Osteocyte (in vitro differentiated cells): ENCODE measurements around the gene FGF5. TPM values are rescaled to one million over a fixed set of nuclear protein-coding genes. Genes with fewer than 3 reads are reported as not detected.
"Not testable (repeated sequence)": the region's sequence is repeated elsewhere in the genome, so short reads cannot be mapped to it uniquely, and the experiment has no call there.

ENCODE experiments used
- DNase-seq: peaks from one replicate; pipeline ENCODE4 v3.0.0; 2021; ENCODE audit warnings: mixed read lengths; ENCODE audit not compliant: unreplicated experiment; ENCODE audit errors: extremely low spot score
- H3K27ac Mint-ChIP-seq: one replicate; pipeline ENCODE4 v1.8.0; 2021; ENCODE audit warnings: mild to moderate bottlenecking, mixed read lengths; ENCODE audit not compliant: unreplicated experiment
- H3K27me3 Mint-ChIP-seq: one replicate; pipeline ENCODE4 v1.8.0; 2021; ENCODE audit warnings: mixed read lengths; ENCODE audit not compliant: unreplicated experiment
- H3K36me3 Mint-ChIP-seq: one replicate; pipeline ENCODE4 v1.8.0; 2021; ENCODE audit warnings: mixed read lengths; ENCODE audit not compliant: unreplicated experiment
- H3K4me1 Mint-ChIP-seq: one replicate; pipeline ENCODE4 v1.8.0; 2021; ENCODE audit warnings: mixed read lengths; ENCODE audit not compliant: unreplicated experiment
- H3K4me3 Mint-ChIP-seq: one replicate; pipeline ENCODE4 v1.8.0; 2021; ENCODE audit warnings: mild to moderate bottlenecking, moderate library complexity, mixed read lengths; ENCODE audit not compliant: unreplicated experiment
- H3K9me3 Mint-ChIP-seq: one replicate; pipeline ENCODE4 v1.8.0; 2021; ENCODE audit warnings: mixed read lengths; ENCODE audit not compliant: unreplicated experiment
- CTCF ChIP-seq: fragments of 200-600 bp; sonication (generic); IDR thresholded peaks from 2 replicates; pipeline ENCODE4 v1.5.0; 2021; ENCODE audit warnings: antibody characterized with exemption, mild to moderate bottlenecking, moderate library complexity
- total RNA-seq: library from RNA; stranded (reverse); gene quantifications from 2 replicates; pipeline ENCODE4 v1.2.1, GENCODE V29; 2021

FGF5 gene
- total RNA-seq, 1 donor from 2014 or later: 8.2 TPM

DNA sequence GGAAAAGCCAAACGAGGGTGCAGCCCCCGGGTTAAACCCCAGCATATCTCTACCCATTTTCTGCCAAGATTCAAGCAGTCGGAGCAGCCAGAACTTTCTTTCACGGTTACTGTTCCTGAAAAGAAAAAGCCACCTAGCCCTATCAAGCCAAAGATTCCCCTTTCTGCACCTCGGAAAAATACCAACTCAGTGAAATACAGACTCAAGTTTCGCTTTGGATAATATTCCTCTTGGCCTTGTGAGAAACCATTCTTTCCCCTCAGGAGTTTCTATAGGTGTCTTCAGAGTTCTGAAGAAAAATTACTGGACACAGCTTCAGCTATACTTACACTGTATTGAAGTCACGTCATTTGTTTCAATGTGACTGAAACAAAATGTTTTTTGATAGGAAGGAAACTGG lies 20.0 kb downstream of the FGF5 start:
- Mint-ChIP-seq H3K27ac (peak overlapping the region; percentile 50), H3K4me3 (peak overlapping the region; percentile 14), H3K4me1 (peaks cover 19% of the 10 kb centered on the region), H3K36me3 (no peaks in the 10 kb centered on the region), H3K9me3 (no peaks in the 10 kb centered on the region), H3K27me3 (no peaks in the 10 kb centered on the region)
- no peak for DNase-seq
- TF ChIP-seq CTCF: no peak

DNA sequence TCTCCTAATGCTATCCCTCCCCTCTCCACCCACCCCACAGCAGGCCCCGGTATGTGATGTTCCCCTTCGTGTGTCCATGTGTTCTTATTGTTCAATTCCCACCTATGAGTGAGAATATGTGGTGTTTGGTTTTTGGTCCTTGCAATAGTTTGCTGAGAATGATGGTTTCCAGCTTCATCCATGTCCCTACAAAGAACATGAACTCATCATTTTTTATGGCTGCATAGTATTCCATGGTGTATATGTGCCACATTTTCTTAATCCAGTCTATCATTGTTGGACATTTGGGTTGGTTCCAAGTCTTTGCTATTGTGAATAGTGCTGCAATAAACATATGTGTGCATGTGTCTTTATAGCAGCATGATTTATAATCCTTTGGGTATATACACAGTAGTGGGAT lies 24.2 kb downstream of the FGF5 start:
- peaks cover 16% of the 10 kb centered on the region for H3K4me1 Mint-ChIP-seq
- not testable (repeated sequence) for H3K36me3 Mint-ChIP-seq, H3K4me3 Mint-ChIP-seq, H3K27me3 Mint-ChIP-seq, DNase-seq, H3K27ac Mint-ChIP-seq, H3K9me3 Mint-ChIP-seq

GRCh38 chr4:80294206-80294605 lies 27.7 kb downstream of the FGF5 start:
- no peaks in the 10 kb centered on the region for H3K27me3 Mint-ChIP-seq
- no peak for TF ChIP-seq CTCF
- peaks cover 3% of the 10 kb centered on the region for H3K4me1 Mint-ChIP-seq
- H3K9me3 Mint-ChIP-seq: no peaks in the 10 kb centered on the region
- H3K27ac Mint-ChIP-seq: no peak overlapping the region
- H3K4me3 Mint-ChIP-seq: no peak overlapping the region
- no peak for DNase-seq
- no peaks in the 10 kb centered on the region for H3K36me3 Mint-ChIP-seq

DNA sequence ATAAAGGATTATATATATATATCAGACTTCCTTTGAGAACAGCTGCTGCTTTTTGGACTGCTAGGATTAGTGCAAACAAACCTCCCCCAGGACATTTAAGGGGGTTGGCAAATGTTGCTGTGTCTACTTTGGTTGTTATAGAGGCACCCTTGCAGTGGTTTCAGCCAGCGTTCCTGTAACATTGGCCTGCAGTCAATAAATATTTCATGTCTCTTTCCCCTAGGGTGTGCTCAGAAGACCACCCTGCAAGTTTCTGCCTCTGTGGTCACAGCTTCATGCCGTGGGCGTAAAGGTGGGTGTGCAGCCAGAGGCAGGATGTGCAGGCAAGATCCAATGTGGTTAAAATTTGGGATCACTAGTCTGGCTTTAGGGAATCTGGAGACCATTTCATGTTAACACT lies 28.9 kb downstream of the FGF5 start:
- Mint-ChIP-seq H3K27ac (no peak overlapping the region), H3K4me3 (no peak overlapping the region), H3K9me3 (no peaks in the 10 kb centered on the region), H3K27me3 (no peaks in the 10 kb centered on the region), H3K4me1 (peaks cover 3% of the 10 kb centered on the region), H3K36me3 (no peaks in the 10 kb centered on the region)
- TF ChIP-seq CTCF: no peak
- no peak for DNase-seq

- H3K4me3 Mint-ChIP-seq: no peak overlapping the region
- H3K27me3 Mint-ChIP-seq: no peaks in the 10 kb centered on the region
- H3K27ac Mint-ChIP-seq: no peak overlapping the region
- no peak for DNase-seq
- H3K4me1 Mint-ChIP-seq: peaks cover 3% of the 10 kb centered on the region
- H3K36me3 Mint-ChIP-seq: no peaks in the 10 kb centered on the region
- no peak for TF ChIP-seq CTCF
- H3K9me3 Mint-ChIP-seq: no peaks in the 10 kb centered on the region
These were observed 29.4 kb downstream of the FGF5 start for GRCh38 chr4:80295826-80296225.

DNA sequence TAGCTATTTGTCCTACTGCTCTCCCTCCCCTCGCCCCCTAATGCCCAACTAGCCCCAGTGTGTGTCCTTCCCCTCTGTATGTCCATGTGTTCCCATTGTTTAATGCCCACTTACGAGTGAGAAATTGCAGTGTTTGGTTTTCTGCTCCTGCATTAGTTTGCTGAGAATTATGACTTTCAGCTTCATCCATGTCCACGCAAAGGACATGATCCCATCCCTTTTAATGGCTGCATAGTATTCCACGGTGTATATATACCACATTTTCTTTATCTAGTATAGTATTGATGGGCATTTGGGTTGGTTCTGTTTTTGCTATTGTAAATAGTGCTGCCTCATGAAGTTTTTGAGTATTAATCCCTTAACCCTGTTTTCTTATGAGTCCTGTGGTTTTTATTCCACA lies 35.4 kb downstream of the FGF5 start:
- no peak for TF ChIP-seq CTCF
- Mint-ChIP-seq H3K9me3 (no peaks in the 10 kb centered on the region), H3K27me3 (no peaks in the 10 kb centered on the region), H3K27ac (no peak overlapping the region), H3K4me1 (peaks cover 5% of the 10 kb centered on the region), H3K36me3 (no peaks in the 10 kb centered on the region), H3K4me3 (no peak overlapping the region)
- no peak for DNase-seq
